ENCODE measurements around the gene DTNA. TPM values are rescaled to one million over a fixed set of nuclear protein-coding genes. Genes with fewer than 3 reads are reported as not detected.
A peak's percentile ranks its signal among the peaks of the same experiment; 100 is the strongest.

Gene DTNA
- total RNA-seq, 1 donor from 2014 or later = 1.6 TPM

- no peak for TF ChIP-seq CTCF (IDR thresholded peaks at IDR 0.05; ENCODE audit: insufficient read depth, low read length, severe bottlenecking)
- Histone ChIP-seq H3K36me3 (ENCODE audit: control insufficient read depth, insufficient read depth, low read length) (peaks cover 1% of the 10 kb centered on the region), H3K4me3 (ENCODE audit: low read depth, low read length) (no peak overlapping the region), H3K27me3 (ENCODE audit: control insufficient read depth, insufficient read depth, low read length) (no peaks in the 10 kb centered on the region)
- FAIRE-seq = no peak
- no peak for DNase-seq (ENCODE audit: low read depth)
Observed at GRCh38 chr18:34880403-34880802, 170.3 kb downstream of the DTNA start.

GRCh38 chr18:34880882-34881834 lies 171.1 kb downstream of the DTNA start:
- peaks cover 1% of the 10 kb centered on the region for H3K36me3 ChIP-seq (ENCODE audit: control insufficient read depth, insufficient read depth, low read length)
- H3K27me3 ChIP-seq (ENCODE audit: control insufficient read depth, insufficient read depth, low read length) = no peaks in the 10 kb centered on the region
- FAIRE-seq = no peak
- peak; percentile 7 for DNase-seq (ENCODE audit: low read depth)
- H3K4me3 ChIP-seq (ENCODE audit: low read depth, low read length) = no peak overlapping the region
- TF ChIP-seq CTCF (IDR thresholded peaks at IDR 0.05; ENCODE audit: insufficient read depth, low read length, severe bottlenecking) = no peak

- no peak for TF ChIP-seq CTCF (IDR thresholded peaks at IDR 0.05; ENCODE audit: insufficient read depth, low read length, severe bottlenecking)
- H3K27me3 ChIP-seq (ENCODE audit: control insufficient read depth, insufficient read depth, low read length) = no peaks in the 10 kb centered on the region
- no peak overlapping the region for H3K4me3 ChIP-seq (ENCODE audit: low read depth, low read length)
- FAIRE-seq (peak; percentile 83), DNase-seq (ENCODE audit: low read depth) (no peak)
- H3K36me3 ChIP-seq (ENCODE audit: control insufficient read depth, insufficient read depth, low read length) = peaks cover 1% of the 10 kb centered on the region
Observed at GRCh38 chr18:34884436-34884835, 174.3 kb downstream of the DTNA start.

- Histone ChIP-seq H3K4me3 (ENCODE audit: low read depth, low read length) (no peak overlapping the region), H3K36me3 (ENCODE audit: control insufficient read depth, insufficient read depth, low read length) (peaks cover 1% of the 10 kb centered on the region), H3K27me3 (ENCODE audit: control insufficient read depth, insufficient read depth, low read length) (no peaks in the 10 kb centered on the region)
- FAIRE-seq (no peak), DNase-seq (ENCODE audit: low read depth) (no peak)
- TF ChIP-seq CTCF (IDR thresholded peaks at IDR 0.05; ENCODE audit: insufficient read depth, low read length, severe bottlenecking) = no peak
Observed at GRCh38 chr18:34886177-34886576, 176.1 kb downstream of the DTNA start.

GRCh38 chr18:34887881-34888580 lies 177.9 kb downstream of the DTNA start:
- no peak for TF ChIP-seq CTCF (IDR thresholded peaks at IDR 0.05; ENCODE audit: insufficient read depth, low read length, severe bottlenecking)
- Histone ChIP-seq H3K36me3 (ENCODE audit: control insufficient read depth, insufficient read depth, low read length) (no peaks in the 10 kb centered on the region), H3K4me3 (ENCODE audit: low read depth, low read length) (no peak overlapping the region), H3K27me3 (ENCODE audit: control insufficient read depth, insufficient read depth, low read length) (no peaks in the 10 kb centered on the region)
- DNase-seq (ENCODE audit: low read depth) = no peak
- FAIRE-seq = no peak
